Ectodermal cell (in vitro differentiated cells): ENCODE measurements around the gene KIF19.

Experiments
- H3K27ac ChIP-seq: 2 replicates; pipeline ENCODE4 v1.7.0; 2013; ENCODE audit warnings: mild to moderate bottlenecking, low read depth, low read length; ENCODE audit not compliant: insufficient read depth, poor library complexity, severe bottlenecking
- H3K27me3 ChIP-seq: 2 replicates; pipeline ENCODE4 v1.7.0; 2013; ENCODE audit warnings: mild to moderate bottlenecking, low read length; ENCODE audit not compliant: insufficient read depth, control insufficient read depth, poor library complexity, severe bottlenecking
- H3K36me3 ChIP-seq: one replicate; pipeline ENCODE4 v1.7.0; 2013; ENCODE audit warnings: low read length; ENCODE audit not compliant: control insufficient read depth, insufficient read depth
- H3K4me1 ChIP-seq: one replicate; pipeline ENCODE4 v1.7.0; 2013; ENCODE audit warnings: low read length; ENCODE audit not compliant: control insufficient read depth, insufficient read depth
- H3K4me3 ChIP-seq: 2 replicates; pipeline ENCODE4 v1.7.0; 2013; ENCODE audit warnings: low read depth, low read length, control low read depth; ENCODE audit not compliant: insufficient read depth
- H3K9me3 ChIP-seq: 2 replicates; pipeline ENCODE4 v1.7.0; 2013; ENCODE audit warnings: mild to moderate bottlenecking, low read length, moderate library complexity; ENCODE audit not compliant: control insufficient read depth
- WGBS, 2 experiments: methylation state at CpG; one replicate each; pipeline ENCODE4 v1.1.7; 2013; ENCODE audit warnings: missing lambda C conversion rate in 2 of 2; 5-methylcytosine and 5-hydroxymethylcytosine counted together

The KIF19 gene

DNA sequence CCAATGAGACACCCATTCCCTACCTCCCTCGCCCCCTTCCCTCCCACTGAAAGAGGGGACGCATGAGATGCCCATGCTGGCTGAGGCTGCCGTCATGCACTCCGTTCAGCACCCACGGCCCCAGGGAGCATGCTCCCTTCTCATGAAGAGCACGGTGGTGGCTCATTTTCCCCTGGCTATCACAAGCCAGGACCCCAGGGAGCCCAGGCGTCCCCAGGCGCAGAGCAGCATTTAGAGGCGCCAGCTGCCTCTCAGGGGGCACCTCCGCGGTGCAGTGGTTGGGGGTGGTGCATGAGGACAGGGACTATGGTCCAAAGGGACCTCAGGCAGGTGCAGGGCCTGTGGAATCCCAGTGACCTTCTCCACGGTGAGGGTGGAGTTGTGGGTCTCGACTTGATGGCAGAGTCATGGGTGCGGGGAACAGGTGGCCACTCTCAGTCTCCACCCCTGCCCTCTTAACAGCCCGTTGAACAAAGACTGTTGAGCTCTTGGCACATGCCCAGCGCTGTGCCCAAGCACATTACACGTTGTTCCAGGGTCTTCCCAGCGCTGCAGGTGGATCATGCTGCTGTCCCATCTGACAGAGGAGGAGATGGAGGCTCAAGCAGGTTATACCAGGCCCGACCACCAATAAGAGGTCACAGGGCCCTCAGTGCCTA lies 13.6 kb downstream of the KIF19 start:
- Histone ChIP-seq H3K4me1 (peaks cover 7% of the 10 kb centered on the region), H3K9me3 (no peaks in the 10 kb centered on the region), H3K4me3 (no peak overlapping the region), H3K27me3 (no peaks in the 10 kb centered on the region), H3K36me3 (no peaks in the 10 kb centered on the region), H3K27ac (no peak overlapping the region)
- 89% methylated on average over 19 of the region's 19 CpGs for WGBS, 2 experiments

DNA sequence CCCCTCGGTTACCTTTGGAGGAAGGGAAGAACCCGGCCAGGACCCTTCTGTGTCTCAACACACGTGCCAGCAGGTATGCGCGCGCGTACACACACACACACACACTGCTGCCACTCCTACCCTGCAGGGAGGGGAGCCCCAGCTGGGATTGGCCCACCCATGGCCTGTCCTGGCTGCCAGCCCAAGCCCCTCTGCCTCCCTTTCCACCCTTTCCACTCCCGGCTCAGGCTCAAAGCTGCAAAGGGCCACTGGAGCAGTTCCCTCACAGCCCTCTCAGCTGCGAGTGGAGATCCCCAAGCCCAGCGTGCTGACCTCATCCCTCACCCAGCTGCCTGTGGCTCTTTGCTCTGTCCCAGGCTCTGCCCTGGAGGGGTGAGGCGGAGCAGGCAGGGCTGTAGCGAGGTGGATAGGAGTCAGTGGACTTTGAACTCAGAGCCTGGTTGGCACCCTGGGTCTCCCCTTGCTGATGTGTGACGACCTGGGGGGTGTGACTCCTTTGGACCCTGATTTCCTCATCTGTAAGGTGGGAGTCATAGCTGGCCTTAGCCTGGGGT lies 14.5 kb downstream of the KIF19 start:
- Histone ChIP-seq H3K27ac (no peak overlapping the region), H3K4me1 (peaks cover 7% of the 10 kb centered on the region), H3K4me3 (no peak overlapping the region), H3K36me3 (no peaks in the 10 kb centered on the region), H3K9me3 (no peaks in the 10 kb centered on the region), H3K27me3 (no peaks in the 10 kb centered on the region)
- WGBS, 2 experiments, result 66 to 68% methylated on average over 13 of the region's 13 CpGs

GRCh38 chr17:74342224-74342623 lies 16.2 kb downstream of the KIF19 start:
- H3K4me3 ChIP-seq, result no peak overlapping the region
- no peak overlapping the region for H3K27ac ChIP-seq
- 79 to 83% methylated on average over 10 of the region's 10 CpGs for WGBS, 2 experiments
- no peaks in the 10 kb centered on the region for H3K9me3 ChIP-seq
- no peaks in the 10 kb centered on the region for H3K27me3 ChIP-seq
- H3K36me3 ChIP-seq, result no peaks in the 10 kb centered on the region
- H3K4me1 ChIP-seq, result peaks cover 7% of the 10 kb centered on the region

DNA sequence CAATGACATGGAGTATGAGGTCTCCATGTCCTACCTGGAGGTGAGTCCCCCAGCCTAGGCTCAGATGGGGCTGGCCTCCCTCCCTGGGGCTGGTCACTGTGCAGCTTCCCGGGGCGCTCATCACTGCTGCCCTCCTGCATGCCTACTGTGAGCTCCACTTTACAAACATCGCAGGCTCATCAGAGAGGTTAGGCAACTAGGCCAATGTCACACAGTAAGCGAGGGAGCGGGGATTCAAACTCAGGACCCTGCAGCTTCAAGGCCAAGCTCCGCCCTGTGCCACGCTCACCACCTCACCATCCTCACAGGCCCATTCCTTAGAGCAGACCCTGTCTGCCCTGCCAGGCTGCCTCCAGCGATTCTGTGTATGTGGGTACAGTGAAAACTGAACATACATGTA lies 17.1 kb downstream of the KIF19 start:
- Histone ChIP-seq H3K36me3 (no peaks in the 10 kb centered on the region), H3K4me1 (peaks cover 7% of the 10 kb centered on the region), H3K4me3 (no peak overlapping the region), H3K27me3 (no peaks in the 10 kb centered on the region), H3K9me3 (no peaks in the 10 kb centered on the region), H3K27ac (no peak overlapping the region)
- 79 to 82% methylated on average over 8 of the region's 8 CpGs for whole genome bisulfite sequencing, 2 experiments

DNA sequence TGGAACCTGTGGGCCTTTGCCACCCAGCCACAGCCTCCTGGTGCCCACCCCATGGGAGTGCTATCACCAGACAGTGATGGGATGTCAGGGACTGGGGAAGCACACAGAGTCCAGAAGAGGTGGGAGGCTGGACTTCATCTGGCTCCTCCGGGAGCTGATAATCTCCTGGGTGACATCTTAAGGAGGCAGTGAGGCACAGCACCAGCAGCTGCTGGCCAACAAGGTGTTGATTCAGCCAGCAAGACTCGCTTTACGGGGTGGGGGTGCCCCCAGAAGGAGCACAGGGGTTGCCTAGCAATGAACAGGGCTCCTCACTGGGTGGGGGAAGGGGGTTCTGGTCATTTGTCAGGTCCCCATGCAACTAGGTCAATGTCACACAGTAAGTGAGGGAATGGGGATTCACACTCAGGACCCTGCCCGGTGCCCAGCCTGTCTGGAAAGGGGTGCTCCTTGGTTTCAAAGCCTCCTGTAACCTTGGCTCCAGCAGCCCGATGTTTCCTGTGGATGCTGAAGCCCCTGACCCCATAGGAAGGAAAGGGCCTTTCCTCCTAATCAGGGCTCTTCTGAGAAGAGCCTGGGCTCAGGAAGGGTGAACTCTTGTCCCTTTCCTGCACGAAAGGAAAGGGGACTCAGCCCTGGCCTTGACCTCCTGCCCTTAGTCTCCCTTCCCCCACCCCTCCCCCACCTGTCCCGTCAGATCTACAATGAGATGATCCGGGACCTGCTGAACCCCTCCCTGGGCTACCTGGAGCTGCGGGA lies 17.7 kb downstream of the KIF19 start:
- H3K27ac ChIP-seq, result no peak overlapping the region
- H3K27me3 ChIP-seq, result no peaks in the 10 kb centered on the region
- 82 to 84% methylated on average over 9 of the region's 9 CpGs for WGBS, 2 experiments
- no peak overlapping the region for H3K4me3 ChIP-seq
- H3K36me3 ChIP-seq, result no peaks in the 10 kb centered on the region
- H3K4me1 ChIP-seq, result peaks cover 7% of the 10 kb centered on the region
- no peaks in the 10 kb centered on the region for H3K9me3 ChIP-seq

DNA sequence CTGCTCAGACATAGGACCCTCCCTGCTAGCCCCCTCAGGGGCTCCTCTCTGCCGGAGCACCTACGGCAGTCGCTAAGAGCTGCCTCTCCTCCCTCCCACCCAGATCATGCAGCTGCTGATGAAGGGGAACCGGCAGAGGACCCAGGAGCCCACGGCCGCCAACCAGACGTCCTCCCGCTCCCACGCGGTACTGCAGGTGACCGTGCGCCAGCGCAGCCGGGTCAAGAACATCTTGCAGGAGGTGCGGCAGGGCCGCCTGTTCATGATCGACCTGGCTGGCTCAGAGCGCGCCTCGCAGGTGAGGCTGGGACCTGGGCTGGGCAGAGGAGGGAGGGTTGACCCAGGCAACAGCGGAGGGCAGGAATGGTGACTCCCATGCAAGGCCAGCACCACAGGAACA lies 18.6 kb downstream of the KIF19 start:
- H3K27me3 ChIP-seq, result no peaks in the 10 kb centered on the region

DNA sequence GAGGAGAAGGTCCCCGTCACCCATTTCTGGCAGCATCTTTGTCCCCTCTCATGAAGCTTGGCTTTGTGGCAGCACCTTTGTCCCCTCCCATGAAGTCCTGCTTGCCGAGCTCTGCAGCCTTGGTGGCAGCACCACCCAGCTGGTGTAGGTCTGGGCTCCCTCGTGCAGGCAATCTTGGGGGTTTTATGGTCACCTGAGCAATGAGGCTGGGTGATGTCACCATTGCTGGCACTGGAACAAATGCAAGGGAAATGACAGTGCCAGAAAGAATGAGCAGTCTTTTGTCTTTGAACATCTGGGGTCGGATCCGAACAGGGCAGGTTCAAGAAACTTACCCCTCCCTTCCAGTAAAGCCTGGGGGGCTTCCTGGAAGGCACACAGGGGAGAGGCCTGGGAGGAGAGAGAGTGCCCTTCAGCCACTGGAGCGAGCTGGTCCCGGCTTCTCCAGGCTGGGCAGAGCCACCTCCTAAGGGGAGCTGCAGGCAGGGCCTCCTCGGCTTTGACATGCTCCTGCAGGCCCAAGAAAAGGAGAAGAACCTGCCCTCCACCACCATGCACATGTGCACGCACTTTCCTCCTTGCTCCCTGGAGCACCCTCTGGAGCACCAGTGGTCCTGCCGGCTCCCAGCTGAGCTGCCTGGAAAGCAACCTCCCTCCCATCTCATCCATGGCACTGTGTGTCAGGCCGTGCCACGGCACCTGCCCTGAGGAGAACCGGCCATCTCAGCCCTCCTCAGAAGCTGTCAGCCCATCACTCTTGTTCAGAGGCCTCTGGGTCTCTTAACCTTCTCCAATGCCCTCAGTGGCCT lies 19.6 kb downstream of the KIF19 start:
- no peaks in the 10 kb centered on the region for H3K36me3 ChIP-seq
- H3K27me3 ChIP-seq, result peaks cover 7% of the 10 kb centered on the region
- H3K27ac ChIP-seq, result no peak overlapping the region
- WGBS, 2 experiments, result 86 to 87% methylated on average over 13 of the region's 13 CpGs
- no peak overlapping the region for H3K4me3 ChIP-seq
- no peaks in the 10 kb centered on the region for H3K4me1 ChIP-seq
- H3K9me3 ChIP-seq, result no peaks in the 10 kb centered on the region

More for the DNA sequence above, 18.6 kb downstream of the KIF19 start:
- peaks cover 7% of the 10 kb centered on the region for H3K4me1 ChIP-seq
- H3K4me3 ChIP-seq, result no peak overlapping the region
- no peaks in the 10 kb centered on the region for H3K36me3 ChIP-seq
- no peaks in the 10 kb centered on the region for H3K9me3 ChIP-seq
- no peak overlapping the region for H3K27ac ChIP-seq
- 91 to 92% methylated on average over 21 of the region's 21 CpGs for WGBS, 2 experiments

DNA sequence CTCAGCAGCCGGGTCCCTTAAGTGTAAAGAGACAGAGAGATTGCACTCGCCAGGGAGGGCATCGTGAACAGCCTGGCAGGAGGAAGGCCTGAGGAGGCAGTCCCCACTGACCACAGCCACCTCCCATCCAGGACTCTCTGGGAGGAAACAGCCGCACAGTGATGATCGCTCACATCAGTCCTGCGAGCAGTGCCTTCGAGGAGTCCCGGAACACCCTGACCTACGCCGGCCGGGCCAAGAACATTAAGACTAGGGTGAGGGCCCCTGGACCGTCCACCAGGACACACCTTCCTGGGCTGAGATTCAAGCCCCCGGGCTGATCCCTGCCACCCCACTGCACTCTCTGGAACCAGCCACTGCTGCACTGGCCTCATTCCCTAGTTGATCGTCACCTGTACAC lies 21.6 kb downstream of the KIF19 start:
- H3K27me3 ChIP-seq, result peaks cover 27% of the 10 kb centered on the region
- WGBS, 2 experiments, result 93 to 94% methylated on average over 14 of the region's 14 CpGs
- H3K4me1 ChIP-seq, result no peaks in the 10 kb centered on the region
- H3K27ac ChIP-seq, result no peak overlapping the region
- no peaks in the 10 kb centered on the region for H3K36me3 ChIP-seq
- no peak overlapping the region for H3K4me3 ChIP-seq
- no peaks in the 10 kb centered on the region for H3K9me3 ChIP-seq

- no peak overlapping the region for H3K4me3 ChIP-seq
Measured at GRCh38 chr17:74349120-74349519, 23.1 kb downstream of the KIF19 start.

GRCh38 chr17:74350486-74350885 lies 24.5 kb downstream of the KIF19 start:
- H3K4me1 ChIP-seq, result no peaks in the 10 kb centered on the region
- WGBS, 2 experiments, result 86 to 87% methylated on average over 20 of the region's 20 CpGs
- H3K27me3 ChIP-seq, result peaks cover 56% of the 10 kb centered on the region
- H3K27ac ChIP-seq, result no peak overlapping the region
- H3K36me3 ChIP-seq, result no peaks in the 10 kb centered on the region
- no peak overlapping the region for H3K4me3 ChIP-seq
- H3K9me3 ChIP-seq, result no peaks in the 10 kb centered on the region

More at GRCh38 chr17:74349120-74349519, 23.1 kb downstream of the KIF19 start:
- H3K27me3 ChIP-seq, result peaks cover 42% of the 10 kb centered on the region
- H3K4me1 ChIP-seq, result no peaks in the 10 kb centered on the region
- no peaks in the 10 kb centered on the region for H3K9me3 ChIP-seq
- H3K36me3 ChIP-seq, result no peaks in the 10 kb centered on the region
- 91% methylated on average over 19 of the region's 19 CpGs for WGBS, 2 experiments
- no peak overlapping the region for H3K27ac ChIP-seq
